GM12891 (cell line): Measurements from ENCODE around the gene SLC27A1.
"Not testable (repeated sequence)": the region's sequence is repeated elsewhere in the genome, so short reads cannot be mapped to it uniquely, and the experiment has no call there.

Source experiments
- DNase-seq: peaks from one replicate; pipeline ENCODE4 v3.0.0; 2011; ENCODE audit warnings: low spot score; ENCODE audit not compliant: insufficient read length
- FAIRE-seq: peaks from 2 replicates; lab custom pipeline; 2011; peaks lifted over from hg19 to GRCh38; lab: Jason Lieb, UNC
- PAX5 ChIP-seq: IDR thresholded peaks from 2 replicates; pipeline ENCODE4 v1.6.1; 2011; ENCODE audit warnings: low read length, moderate library complexity, mild to moderate bottlenecking; ENCODE audit not compliant: insufficient read depth, severe bottlenecking
- POLR2A ChIP-seq: IDR thresholded peaks from 2 replicates; pipeline ENCODE4 v1.6.1; 2011; ENCODE audit warnings: low read depth, low read length, control low read depth
- POLR2AphosphoS5 ChIP-seq: IDR thresholded peaks from 2 replicates; pipeline ENCODE4 v1.6.1; 2011; ENCODE audit warnings: low read depth, low read length, control low read depth
- POU2F2 ChIP-seq: IDR thresholded peaks from 2 replicates; pipeline ENCODE4 v1.6.1; 2011; ENCODE audit warnings: low read depth, mild to moderate bottlenecking, control low read depth, low read length, moderate library complexity
- SPI1 ChIP-seq: IDR thresholded peaks from 2 replicates; pipeline ENCODE4 v1.6.1; 2011; ENCODE audit warnings: low read depth, low read length, control low read depth
- TAF1 ChIP-seq: IDR thresholded peaks from 2 replicates; pipeline ENCODE4 v1.6.1; 2011; ENCODE audit warnings: low read depth, low read length, control low read depth

Gene SLC27A1

GRCh38 chr19:17471410-17472125 lies 1.2 kb downstream of the SLC27A1 start:
- no peak for DNase-seq
- TF ChIP-seq SPI1 (no peak), TAF1 (no peak), POLR2AphosphoS5 (no peak), POLR2A (no peak), POU2F2 (no peak), PAX5 (no peak)
- FAIRE-seq = no peak

DNA sequence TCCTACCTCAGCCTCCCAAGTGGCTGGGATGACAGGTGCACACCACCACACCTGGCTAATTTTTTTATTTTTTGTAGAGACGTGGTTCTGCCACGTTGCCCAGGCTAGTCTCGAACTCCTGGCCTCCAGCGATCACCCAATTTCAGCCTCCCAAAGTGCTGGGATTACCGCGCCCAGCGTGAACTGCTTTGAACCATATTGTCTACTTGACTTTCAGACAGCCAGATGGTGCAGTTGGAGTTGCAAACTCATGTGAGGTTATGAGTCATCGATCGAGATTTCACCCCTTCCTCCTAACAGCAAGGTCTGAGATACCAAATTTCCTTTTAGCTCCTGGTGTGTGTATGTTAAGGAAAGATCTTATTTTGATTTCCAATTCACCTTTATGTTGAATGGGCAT lies 2.7 kb downstream of the SLC27A1 start:
- no peak for DNase-seq
- no peak for TF ChIP-seq POU2F2
- TF ChIP-seq PAX5 = no peak
- TF ChIP-seq POLR2A = no peak
- no peak for TF ChIP-seq SPI1
- TF ChIP-seq TAF1 = no peak
- TF ChIP-seq POLR2AphosphoS5 = no peak
- FAIRE-seq = peak; percentile 33

DNA sequence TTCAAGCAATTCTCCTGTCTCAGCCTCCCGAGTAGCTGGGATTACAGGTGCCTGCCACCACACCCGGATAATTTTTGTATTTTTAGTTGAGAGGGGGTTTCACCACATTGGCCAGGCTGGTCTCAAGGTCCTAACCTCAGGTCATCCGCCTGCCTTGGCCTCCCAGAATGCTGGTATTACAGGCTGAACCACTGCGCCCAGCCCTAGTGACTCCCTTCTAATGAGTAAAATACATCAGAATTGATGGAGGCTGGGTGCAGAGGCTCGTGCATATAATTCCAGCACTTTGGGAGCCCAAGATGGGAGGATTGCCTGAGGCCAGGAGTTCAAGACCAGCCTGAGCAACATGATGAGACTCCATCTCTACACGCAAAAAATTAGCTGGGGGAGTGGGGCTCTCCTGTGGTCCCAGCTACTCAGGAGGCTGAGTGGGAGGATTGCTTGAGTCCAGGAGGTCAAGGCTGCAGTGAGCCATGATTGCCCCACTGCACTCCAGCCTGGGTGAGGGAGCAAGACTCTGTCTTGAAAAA lies 4.8 kb downstream of the SLC27A1 start:
- FAIRE-seq, DNase-seq: not testable (repeated sequence)

- DNase-seq = no peak
- TF ChIP-seq SPI1 (peak; percentile 16; the same call in 1 of the 2 replicates), PAX5 (no peak)
- FAIRE-seq = no peak
Measured at GRCh38 chr19:17475541-17476115, 5.3 kb downstream of the SLC27A1 start.

- TF ChIP-seq POLR2AphosphoS5 (no peak), PAX5 (no peak), TAF1 (no peak), POU2F2 (no peak), POLR2A (no peak), SPI1 (no peak)
- DNase-seq (no peak), FAIRE-seq (no peak)
Measured at GRCh38 chr19:17479325-17479791, 9.0 kb downstream of the SLC27A1 start.

GRCh38 chr19:17481986-17482385 lies 11.7 kb downstream of the SLC27A1 start:
- TF ChIP-seq SPI1 (no peak), POLR2AphosphoS5 (no peak), POU2F2 (no peak)
- DNase-seq (no peak), FAIRE-seq (no peak)

DNA sequence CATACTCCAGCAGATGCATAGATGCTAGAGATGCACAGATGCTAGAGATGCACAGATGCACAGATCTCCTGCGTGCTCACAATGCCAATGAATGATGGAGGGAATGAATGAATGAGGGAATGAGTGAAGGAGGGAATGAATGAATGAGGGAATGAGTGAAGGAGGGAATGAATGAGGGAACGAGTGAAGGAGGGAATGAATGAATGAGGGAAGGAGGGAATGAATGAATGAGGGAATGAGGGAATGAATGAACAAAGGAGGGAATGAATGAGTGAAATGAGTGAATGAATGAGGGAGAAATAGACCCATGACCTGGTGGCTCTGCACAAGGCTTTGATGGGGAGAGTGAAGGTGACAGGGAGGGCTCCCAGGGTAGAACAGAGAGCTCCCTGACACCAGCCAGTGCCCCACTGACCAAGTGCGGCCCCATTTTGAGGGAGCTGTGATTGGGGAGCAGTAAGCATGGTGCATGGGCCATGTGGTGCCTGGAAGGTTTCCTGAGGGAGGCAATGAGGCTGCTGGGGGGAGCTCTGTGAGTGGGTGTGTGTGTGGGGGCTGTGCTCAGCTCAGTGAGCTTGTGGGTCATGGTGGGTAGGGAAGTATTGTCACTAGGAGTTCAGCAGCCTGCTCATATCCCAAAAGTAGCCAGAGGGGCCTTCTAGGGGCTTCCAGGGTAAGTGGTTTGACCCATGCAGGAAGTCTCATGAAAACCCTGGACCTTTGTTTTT lies 12.7 kb downstream of the SLC27A1 start:
- DNase-seq (no peak), FAIRE-seq (no peak)
- TF ChIP-seq POLR2A (no peak), POLR2AphosphoS5 (no peak), POU2F2 (no peak), PAX5 (no peak), SPI1 (no peak), TAF1 (no peak)

DNA sequence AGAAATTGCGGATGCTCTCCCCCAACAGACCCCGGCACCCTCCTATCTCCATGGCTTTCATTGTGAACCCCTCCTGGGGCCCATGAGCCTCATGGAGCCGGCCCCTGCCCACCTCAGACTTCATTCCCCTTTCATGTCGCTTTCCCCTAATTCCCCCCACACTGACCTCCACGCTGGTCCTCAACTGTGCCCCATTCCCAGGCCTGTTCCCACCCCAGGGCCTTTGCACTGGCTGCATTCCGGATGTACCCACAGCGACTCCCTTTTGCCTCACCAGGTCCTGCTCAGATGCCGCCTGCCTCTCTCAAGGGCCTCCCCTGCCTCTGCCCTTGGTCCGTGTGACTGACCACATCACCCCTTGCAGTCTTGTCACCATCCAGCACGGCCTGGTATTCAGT lies 13.3 kb downstream of the SLC27A1 start:
- DNase-seq (no peak), FAIRE-seq (no peak)
- no peak for TF ChIP-seq PAX5
- no peak for TF ChIP-seq POU2F2
- TF ChIP-seq POLR2AphosphoS5 = no peak
- no peak for TF ChIP-seq TAF1
- TF ChIP-seq POLR2A = no peak

DNA sequence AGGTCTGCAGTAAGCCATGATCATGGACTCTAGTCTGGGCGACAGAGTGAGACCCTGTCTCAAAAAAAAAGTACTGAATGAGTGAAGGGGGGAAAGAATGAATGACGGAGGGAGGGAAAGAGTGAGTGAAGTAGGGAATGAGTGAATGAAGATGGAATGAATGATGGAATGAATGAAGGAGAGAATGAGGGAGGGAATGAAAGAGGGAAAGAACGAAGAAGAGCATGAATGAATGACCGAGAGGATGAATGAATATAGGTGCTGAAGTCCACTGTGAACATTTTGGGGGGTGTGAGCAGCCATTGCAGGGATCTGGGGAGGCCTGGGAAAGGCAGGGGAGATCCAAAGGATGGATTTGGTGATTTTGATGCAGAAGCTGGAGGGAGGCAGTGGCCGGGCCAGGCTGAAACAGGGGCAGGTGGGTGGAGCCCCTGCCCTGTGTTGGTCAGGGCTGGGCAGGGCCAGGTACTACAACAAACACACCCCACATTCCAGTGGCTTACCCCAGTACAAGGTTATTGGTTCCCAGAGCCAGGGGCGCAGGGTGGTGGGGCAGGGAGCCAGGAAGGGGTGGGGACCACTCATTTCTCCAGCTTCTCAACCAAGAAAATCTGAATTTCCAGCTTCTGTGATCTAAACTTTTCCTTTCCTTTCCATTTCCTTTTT lies 14.3 kb downstream of the SLC27A1 start:
- DNase-seq (no peak), FAIRE-seq (no peak)

More for the DNA sequence above, 14.3 kb downstream of the SLC27A1 start:
- TF ChIP-seq PAX5 (no peak), SPI1 (no peak), POLR2A (no peak), POU2F2 (no peak), TAF1 (no peak), POLR2AphosphoS5 (no peak)
